Adrenal gland (tissue), 5 donors: ENCODE data around the gene OPCML.

Source experiments
- CTCF ChIP-seq, 6 experiments: fragments of 450-650 bp in 4 of 6; fragments of 200-600 bp in 2 of 6; sonication (generic) in 1 of 6; IDR thresholded peaks; 1 replicate in 5 of 6; 2 replicates in 1 of 6; pipeline versions ENCODE4 v1.5.1 to v1.8.0; 2016 to 2021; ENCODE audit warnings: antibody characterized with exemption in 6 of 6, mild to moderate bottlenecking in 2 of 6, moderate library complexity in 1 of 6
- POLR2A ChIP-seq, 2 donors: fragments of 450-650 bp; IDR thresholded peaks; one replicate each; pipeline ENCODE4 v1.6.1; 2017; ENCODE audit warnings: antibody characterized with exemption in 2 of 2, mild to moderate bottlenecking in 2 of 2, moderate library complexity in 1 of 2
- donor health status: DM: no; HTN: no; CAD: no.

- TF ChIP-seq CTCF (IDR thresholded peaks at IDR 0.05) (no peak), POLR2A (IDR thresholded peaks at IDR 0.05) (no peak)
Observed at GRCh38 chr11:133216813-133217212, 315.5 kb downstream of the OPCML start.
